Measurements from ENCODE around the gene PGM2L1. TPM values are rescaled to one million over a fixed set of nuclear protein-coding genes. Genes with fewer than 3 reads are reported as not detected.

PGM2L1 gene
- total and polyA plus RNA-seq, 2 of the 4 experiments (the other 2 are of a cell fraction): 0.72 to 1.8 TPM

GRCh38 chr11:74355626-74356025 lies 42.6 kb downstream of the PGM2L1 start:
- ChIA-PET POLR2A (ENCODE audit: unreplicated experiment) (no interaction called here), CTCF (no interaction called here)
- dilution Hi-C loops (cut with HindIII; ENCODE audit: low sequenced_read_pairs, unreplicated experiment) (no loop called here), intact Hi-C loops (cut with micrococcal nuclease) (no loop called here), in situ Hi-C loops (cut with MboI; ENCODE audit: low sequenced_read_pairs) (no loop called here)
- H4K8ac ChIP-seq (ENCODE audit: low read depth in 2 of 2, low read length in 2 of 2): no peak overlapping the region
- H3K9ac ChIP-seq (ENCODE audit: low read depth, low read length): no peak overlapping the region
- WGBS, 2 experiments (ENCODE audit: extremely low coverage in 2 of 2, insufficient read length in 1 of 2): no CpG with 5 or more reads among the region's 2 CpGs
- H3K4me2 ChIP-seq (ENCODE audit: low read depth, low read length): no peak overlapping the region
- ATAC-seq (ENCODE audit: low read depth): no peak
- no peak overlapping the region for H2BK15ac ChIP-seq (ENCODE audit: low read depth, low read length)
- peaks cover 4% of the 10 kb centered on the region; the same call in 1 of the 2 replicates for H3K9me3 ChIP-seq (ENCODE audit: control insufficient read depth, insufficient read depth, low read length)
- H4K91ac ChIP-seq (ENCODE audit: insufficient read depth, low read depth, low read length): no peak overlapping the region
- H3K23ac ChIP-seq (ENCODE audit: low read depth, low read length): no peak overlapping the region
- TF ChIP-seq RCOR1 (IDR thresholded peaks at IDR 0.05; ENCODE audit: insufficient replicate concordance, low read length): no peak
- TF ChIP-seq POLR2A (IDR thresholded peaks at IDR 0.05; ENCODE audit: low read depth, low read length): no peak
- TF ChIP-seq CTCF (conservative IDR thresholded peaks at IDR 0.05; ENCODE audit: low read depth, low read length): no peak
- no peak for TF ChIP-seq FOS (IDR thresholded peaks at IDR 0.05; ENCODE audit: low read depth, low read length)
- no peak for TF ChIP-seq CHD1 (IDR thresholded peaks at IDR 0.05; ENCODE audit: low read depth, low read length)
- TF ChIP-seq MAFK (IDR thresholded peaks at IDR 0.05; ENCODE audit: low read depth, low read length): no peak
- TF ChIP-seq ELK1 (IDR thresholded peaks at IDR 0.05; ENCODE audit: borderline replicate concordance, low read depth, low read length): no peak
- no peak for TF ChIP-seq NFE2L2 (IDR thresholded peaks at IDR 0.05; ENCODE audit: low read depth, low read length)
- no peak for TF ChIP-seq MAZ (IDR thresholded peaks at IDR 0.05; ENCODE audit: borderline replicate concordance, low read depth, low read length)
- no peak for TF ChIP-seq MXI1 (IDR thresholded peaks at IDR 0.05; ENCODE audit: borderline replicate concordance, low read depth, low read length)
- TF ChIP-seq USF2 (IDR thresholded peaks at IDR 0.05; ENCODE audit: low read depth, low read length): no peak
- no peak for TF ChIP-seq BHLHE40 (IDR thresholded peaks at IDR 0.05; ENCODE audit: low read depth, low read length)
- TF ChIP-seq RFX5 (IDR thresholded peaks at IDR 0.05; ENCODE audit: low read depth, low read length): no peak
- TF ChIP-seq CEBPB (IDR thresholded peaks at IDR 0.05; ENCODE audit: low read depth, low read length): no peak
- no peaks in the 10 kb centered on the region for H3K4me1 ChIP-seq (ENCODE audit: control insufficient read depth, insufficient read depth, low read length)
- peaks cover 7% of the 10 kb centered on the region for H3K36me3 ChIP-seq (ENCODE audit: control insufficient read depth, insufficient read depth, low read length)
- H3K14ac ChIP-seq (replicated peaks; ENCODE audit: low read depth, low read length): no peak overlapping the region
- no peak overlapping the region for H4K5ac ChIP-seq (ENCODE audit: low read depth, low read length)
- DNase-seq: no peak
- H2BK20ac ChIP-seq (ENCODE audit: low read depth, low read length): no peak overlapping the region
- no peak overlapping the region for H3K18ac ChIP-seq (ENCODE audit: low read depth, low read length)
- H3K9me1 ChIP-seq (ENCODE audit: insufficient read depth, low read length): no peaks in the 10 kb centered on the region
- H2BK5ac ChIP-seq (ENCODE audit: low read depth, low read length, poor library complexity, severe bottlenecking): no peak overlapping the region
- no peak overlapping the region for H3K56ac ChIP-seq (ENCODE audit: extremely low read depth, insufficient read depth, low read length)
- BruUV-seq (replicated peaks): no TSS peak
- no peak overlapping the region for H2AFZ ChIP-seq (replicated peaks; ENCODE audit: low read length, poor library complexity)
- no peak overlapping the region for H2AK9ac ChIP-seq (replicated peaks; ENCODE audit: low read depth, low read length, poor library complexity)
- no peak overlapping the region for H3K27ac ChIP-seq (ENCODE audit: insufficient read depth, low read length)
- no peaks in the 10 kb centered on the region for H3K79me1 ChIP-seq (ENCODE audit: low read depth in 1 of 2, low read length in 2 of 2)
- no peak overlapping the region for H2BK120ac ChIP-seq (ENCODE audit: low read depth, low read length)
- H3K27me3 ChIP-seq (ENCODE audit: control insufficient read depth, insufficient read depth, low read length): no peaks in the 10 kb centered on the region
- H3K4ac ChIP-seq (ENCODE audit: low read depth, low read length): no peak overlapping the region
- H4K20me1 ChIP-seq (ENCODE audit: insufficient read depth, low read length): no peaks in the 10 kb centered on the region
- H3K4me3 ChIP-seq (ENCODE audit: insufficient read depth, low read depth, low read length): no peak overlapping the region
- H2AK5ac ChIP-seq (ENCODE audit: low read depth, low read length): no peak overlapping the region
